ENCODE measurements around the gene C1orf53. TPM values are rescaled to one million over a fixed set of nuclear protein-coding genes. Genes with fewer than 3 reads are reported as not detected.

The C1orf53 gene
- total and polyA plus RNA-seq, 2 of the 13 experiments (the other 11 are each of a cell fraction or from before 2014, with no cell fraction given): 5.8 to 10.1 TPM

- TF ChIP-seq NCOR1 (IDR thresholded peaks at IDR 0.05; ENCODE audit: borderline replicate concordance, low read length) (peak; percentile 32; the same call in 1 of the 2 replicates), CCDC6 (CRISPR knock-in tag; IDR thresholded peaks at IDR 0.05) (peak; percentile 71; the same call in 1 of the 2 replicates), ZNF737 (CRISPR knock-in tag; IDR thresholded peaks at IDR 0.05; ENCODE audit: borderline replicate concordance) (no peak), CBX1 (IDR thresholded peaks at IDR 0.05; ENCODE audit: low read depth) (no peak), ZNF792 (CRISPR knock-in tag; IDR thresholded peaks at IDR 0.05) (peak; percentile 60; the same call in 1 of the 2 replicates), ATF4 (CRISPR knock-in tag; IDR thresholded peaks at IDR 0.05) (0 out of 4 replicates have a peak, but pooled peaks of 1 of the 2 experiments have one; percentile 24), NR2C2 (CRISPR knock-in tag; IDR thresholded peaks at IDR 0.05; ENCODE audit: borderline replicate concordance) (peak; percentile 61; the same call in 1 of the 2 replicates), ZNF292 (CRISPR knock-in tag; IDR thresholded peaks at IDR 0.05; ENCODE audit: borderline replicate concordance, low read depth) (peak; percentile 73; the same call in 1 of the 2 replicates), JUND (CRISPR knock-in tag; IDR thresholded peaks at IDR 0.05) (0 out of 2 replicates have a peak, but pooled peaks have one; percentile 25), DMAP1 (CRISPR knock-in tag; IDR thresholded peaks at IDR 0.05) (no peak), HES4 (CRISPR knock-in tag; IDR thresholded peaks at IDR 0.05; ENCODE audit: borderline replicate concordance) (no peak), DPF2 (CRISPR knock-in tag; IDR thresholded peaks at IDR 0.05; ENCODE audit: borderline replicate concordance, low read depth) (no peak), JARID2 (CRISPR knock-in tag; IDR thresholded peaks at IDR 0.05; ENCODE audit: insufficient replicate concordance) (no peak), ZBTB34 (CRISPR knock-in tag; IDR thresholded peaks at IDR 0.05) (0 out of 2 replicates have a peak, but pooled peaks have one; percentile 43), MED13 (CRISPR knock-in tag; IDR thresholded peaks at IDR 0.05) (no peak), PHF5A (CRISPR knock-in tag; IDR thresholded peaks at IDR 0.05; ENCODE audit: low read depth, unreplicated experiment) (no peak), MBD4 (IDR thresholded peaks at IDR 0.05; ENCODE audit: borderline replicate concordance, low read length) (no peak), BCL3 (CRISPR knock-in tag; IDR thresholded peaks at IDR 0.05) (0 out of 2 replicates have a peak, but pooled peaks have one; percentile 50), ZNF432 (CRISPR knock-in tag; IDR thresholded peaks at IDR 0.05; ENCODE audit: borderline replicate concordance) (no peak), ATF5 (CRISPR knock-in tag; IDR thresholded peaks at IDR 0.05; ENCODE audit: low read depth) (no peak), CBX5 (CRISPR knock-in tag; IDR thresholded peaks at IDR 0.05; ENCODE audit: borderline replicate concordance) (no peak; the same call in 1 of the 2 replicates), HINFP (CRISPR knock-in tag; IDR thresholded peaks at IDR 0.05; ENCODE audit: low read depth) (no peak), ZSCAN12 (CRISPR knock-in tag; IDR thresholded peaks at IDR 0.05) (no peak), TFAP4 (IDR thresholded peaks at IDR 0.05; ENCODE audit: borderline replicate concordance, low read depth) (peak; percentile 39; the same call in 1 of the 2 replicates), IKZF1 (IDR thresholded peaks at IDR 0.05) (no peak)
Measured at GRCh38 chr1:197884173-197884572, 18.3 kb upstream of the C1orf53 start (continued).

Measured in HepG2 (cell line).